HG03520 (cell line): Measurements from ENCODE around the gene LRRN4CL.
"Not testable (repeated sequence)": the region's sequence is repeated elsewhere in the genome, so short reads cannot be mapped to it uniquely, and the experiment has no call there.

Source experiments
- ATAC-seq: cut with Tn5 transposase; IDR thresholded peaks from one replicate; pipeline ENCODE4 v1.9.1; 2021; ENCODE audit warnings: mild to moderate bottlenecking, moderate library complexity; ENCODE audit not compliant: unreplicated experiment

LRRN4CL gene

GRCh38 chr11:62677156-62677555 is 12.2 kb downstream of the LRRN4CL start:
- ATAC-seq = no peak

- ATAC-seq = no peak
These were observed 12.6 kb downstream of the LRRN4CL start for GRCh38 chr11:62676698-62677097.

DNA sequence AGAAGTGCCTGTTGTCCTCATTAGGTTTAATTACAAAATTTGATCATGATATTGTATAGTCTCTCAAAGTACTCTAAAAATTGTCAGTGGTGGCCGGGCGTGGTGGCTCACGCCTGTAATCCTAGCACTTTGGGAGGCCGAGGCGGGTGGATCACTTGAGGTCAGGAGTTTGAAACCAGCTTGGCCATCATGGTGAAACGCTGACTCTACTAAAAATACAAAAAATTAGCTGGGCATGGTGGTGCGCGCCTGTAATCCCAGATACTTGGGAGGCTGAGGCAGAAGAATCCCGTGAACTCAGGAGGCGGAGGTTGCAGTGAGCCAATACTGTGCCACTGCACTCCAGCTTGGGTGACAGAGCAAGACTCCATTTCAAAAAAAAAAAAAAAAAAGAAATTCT is 13.9 kb downstream of the LRRN4CL start:
- not testable (repeated sequence) for ATAC-seq

DNA sequence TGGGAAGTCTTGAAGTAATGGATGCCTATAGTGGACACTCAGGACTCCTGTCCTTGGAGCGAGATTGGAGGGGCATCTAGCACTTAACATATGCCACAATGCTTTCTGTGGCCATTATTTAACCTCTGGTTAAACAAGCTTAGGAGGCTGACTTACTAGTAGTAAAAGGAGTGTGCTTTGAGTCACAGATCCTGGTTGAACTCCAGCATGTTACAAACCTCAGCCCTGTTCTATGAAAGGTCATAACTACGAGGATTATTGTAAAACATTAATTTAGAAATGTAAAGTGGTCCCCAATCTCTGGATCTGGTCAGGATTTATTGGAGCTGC is 16.2 kb downstream of the LRRN4CL start:
- ATAC-seq = no peak

GRCh38 chr11:62671608-62672389 is 17.5 kb downstream of the LRRN4CL start, which contains the start of the genes LBHD1 and UQCC3:
Gene LBHD1, minus strand, starts transcription at chr11:62672267. Its CDS starts 2,236 bp downstream, at chr11:62670031.
Gene UQCC3, plus strand, starts transcription at chr11:62671673. Its CDS starts 73 bp downstream, at chr11:62671746.
- peak; percentile 56 for ATAC-seq

GRCh38 chr11:62671236-62671607 is 18.1 kb downstream of the LRRN4CL start:
- no peak for ATAC-seq

DNA sequence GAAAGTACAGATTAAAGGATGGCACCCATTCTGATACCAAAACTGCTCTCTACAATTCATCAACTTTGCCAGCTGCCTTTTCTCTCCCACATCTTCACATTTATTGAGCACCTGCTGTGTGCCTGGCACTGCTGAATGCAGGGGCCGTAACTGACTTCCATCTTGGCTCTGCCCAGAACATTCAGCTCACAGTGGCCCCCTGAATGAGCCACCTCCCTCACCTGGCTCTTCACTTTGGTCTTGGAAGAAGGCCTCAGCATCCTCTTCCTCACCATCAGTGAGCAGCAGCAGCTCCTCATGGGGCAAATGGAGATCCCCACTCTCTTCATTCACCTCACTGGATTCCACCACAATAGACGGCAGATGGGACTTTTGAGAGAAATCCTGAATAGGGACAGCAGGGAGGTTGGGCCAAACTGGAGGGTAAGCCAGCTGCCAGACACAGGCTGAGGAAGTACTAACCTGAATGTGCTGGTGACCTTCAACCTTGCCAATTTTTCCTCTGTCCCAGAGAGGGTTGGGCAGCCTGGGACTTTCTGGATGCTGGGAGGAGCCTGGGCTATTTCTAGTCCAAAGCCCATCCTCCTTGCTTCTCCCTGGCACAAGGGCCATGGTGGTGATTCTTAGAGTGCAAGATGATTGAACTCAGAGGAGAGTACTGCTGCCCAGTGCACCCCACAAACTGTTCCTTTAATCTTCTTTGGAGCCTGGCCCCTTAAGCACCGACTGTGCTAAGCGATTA is 19.7 kb downstream of the LRRN4CL start:
- no peak for ATAC-seq

- no peak for ATAC-seq
These were observed 21.9 kb downstream of the LRRN4CL start for GRCh38 chr11:62667460-62667859.

DNA sequence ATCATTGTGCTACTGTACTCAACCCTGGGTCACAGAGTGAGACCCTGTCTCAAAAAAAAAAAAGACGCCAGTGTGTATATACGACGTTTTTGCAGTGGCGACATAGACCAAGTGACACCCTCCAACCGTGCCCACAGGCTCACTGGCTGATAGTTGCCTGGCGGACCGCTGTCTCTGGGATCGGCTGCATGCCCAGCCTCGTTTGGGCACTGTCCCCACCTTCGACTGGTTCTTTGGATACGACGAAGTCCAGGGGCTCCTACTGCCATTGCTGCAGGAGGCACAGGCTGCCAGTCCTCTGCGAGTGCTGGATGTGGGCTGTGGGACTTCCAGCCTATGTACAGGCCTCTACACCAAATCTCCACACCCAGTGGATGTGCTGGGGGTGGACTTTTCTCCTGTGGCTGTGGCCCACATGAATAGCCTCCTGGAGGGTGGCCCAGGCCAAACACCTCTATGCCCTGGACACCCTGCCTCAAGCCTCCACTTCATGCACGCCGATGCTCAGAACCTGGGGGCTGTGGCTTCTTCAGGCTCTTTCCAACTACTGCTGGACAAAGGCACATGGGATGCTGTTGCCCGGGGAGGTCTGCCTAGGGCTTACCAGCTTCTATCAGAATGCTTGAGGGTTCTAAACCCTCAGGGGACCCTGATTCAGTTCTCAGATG is 22.9 kb downstream of the LRRN4CL start:
- no peak for ATAC-seq

DNA sequence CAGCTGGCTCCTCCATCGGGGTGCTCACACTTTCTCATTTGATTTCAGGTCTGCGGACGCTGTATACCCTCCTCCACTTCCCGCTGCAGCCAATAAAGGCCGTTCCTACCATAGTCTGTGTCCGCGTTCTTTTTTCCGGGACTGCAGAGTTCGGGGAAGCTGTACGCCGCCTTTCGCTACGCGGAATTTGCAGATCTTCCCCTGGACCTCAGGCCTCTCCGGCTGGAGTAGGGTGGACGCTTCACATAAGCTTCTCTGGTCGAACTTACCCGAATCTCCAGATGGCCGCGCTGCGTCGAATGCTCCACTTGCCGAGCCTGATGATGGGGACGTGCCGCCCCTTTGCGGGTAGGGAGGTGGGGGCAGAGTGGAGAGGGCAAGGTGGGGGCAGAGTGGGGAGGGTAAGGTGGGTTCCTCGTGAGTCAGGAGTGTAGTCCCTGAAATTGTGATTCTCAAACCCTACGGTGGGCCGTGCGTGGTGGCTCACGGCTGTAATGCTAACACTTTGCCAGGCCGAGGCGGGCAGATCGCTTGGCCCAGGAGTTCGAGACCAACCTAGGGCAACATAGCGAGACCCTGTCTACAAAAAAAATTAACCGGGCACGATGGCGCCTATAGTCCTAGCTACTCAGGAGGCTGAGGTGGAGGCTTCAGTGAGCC is 23.6 kb downstream of the LRRN4CL start:
- ATAC-seq = peak; percentile 22

DNA sequence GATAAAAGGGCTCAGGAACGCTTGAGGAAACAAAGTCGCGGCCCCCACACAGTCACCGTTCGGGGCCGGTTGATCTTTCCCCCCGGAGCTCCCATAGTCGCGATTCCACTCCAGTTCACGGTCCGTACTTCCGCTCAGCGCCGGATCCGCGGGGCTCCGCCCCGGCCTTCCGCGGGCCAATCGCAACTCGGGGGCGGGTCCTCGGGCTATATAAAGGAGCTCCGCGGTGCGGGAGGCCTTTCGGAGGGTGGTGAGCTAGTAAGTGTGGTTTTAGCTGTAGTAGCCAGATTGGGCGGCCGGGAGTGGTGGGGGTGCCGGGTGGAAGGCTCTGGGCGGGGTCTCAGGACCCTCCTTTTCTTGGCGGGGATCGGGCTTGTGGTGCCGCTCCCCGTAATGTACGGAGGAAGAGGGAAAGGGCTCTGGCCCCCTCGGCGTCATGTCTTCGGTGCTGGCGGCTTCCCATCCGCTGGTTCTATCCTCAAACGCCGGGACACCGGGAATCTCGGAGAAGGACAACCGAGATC is 24.2 kb downstream of the LRRN4CL start, which contains the start of the genes C11orf98 and CSKMT:
TSS of gene C11orf98 (minus strand) at position 136 of the 524 bp plus-strand sequence. CDS start at position 95, 41 bp downstream.
TSS of gene CSKMT (plus strand) at position 238 of the 524 bp plus-strand sequence. CDS start 568 bp downstream, outside the sequence.
- ATAC-seq = peak; percentile 70

GRCh38 chr11:62664405-62665074 is 24.8 kb downstream of the LRRN4CL start:
- ATAC-seq = peak; percentile 22

DNA sequence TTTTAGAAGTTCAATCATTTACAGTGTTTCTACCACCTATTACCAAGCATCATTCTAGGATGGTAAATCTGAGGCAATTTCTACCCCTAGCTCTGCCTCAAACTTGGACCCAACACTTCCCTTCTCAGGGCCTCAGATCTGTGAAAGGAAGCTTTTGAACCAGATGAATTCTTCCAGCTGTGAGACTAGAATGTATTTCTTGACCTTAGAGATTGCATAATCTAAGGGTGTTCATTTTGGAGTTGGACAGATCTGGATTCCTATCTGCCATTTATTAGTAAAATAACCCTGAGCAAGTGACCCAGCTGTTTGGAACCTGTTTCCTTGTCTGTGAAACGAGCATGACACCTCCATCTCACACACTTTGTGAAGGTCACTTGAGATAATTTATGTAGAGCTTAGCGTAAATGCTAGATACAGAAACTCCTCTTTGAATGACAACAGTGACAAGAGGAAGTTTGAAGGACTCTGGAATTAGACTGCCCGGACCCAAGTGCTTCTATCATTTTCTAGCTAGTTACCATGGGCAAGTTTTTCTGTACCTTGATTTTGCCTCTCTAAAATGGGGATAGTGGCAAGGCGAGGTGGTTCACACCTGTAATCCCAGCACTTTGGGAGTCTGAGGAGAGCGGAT is 32.4 kb downstream of the LRRN4CL start:
- ATAC-seq = no peak

GRCh38 chr11:62654297-62654696 is 35.0 kb downstream of the LRRN4CL start:
- no peak for ATAC-seq

DNA sequence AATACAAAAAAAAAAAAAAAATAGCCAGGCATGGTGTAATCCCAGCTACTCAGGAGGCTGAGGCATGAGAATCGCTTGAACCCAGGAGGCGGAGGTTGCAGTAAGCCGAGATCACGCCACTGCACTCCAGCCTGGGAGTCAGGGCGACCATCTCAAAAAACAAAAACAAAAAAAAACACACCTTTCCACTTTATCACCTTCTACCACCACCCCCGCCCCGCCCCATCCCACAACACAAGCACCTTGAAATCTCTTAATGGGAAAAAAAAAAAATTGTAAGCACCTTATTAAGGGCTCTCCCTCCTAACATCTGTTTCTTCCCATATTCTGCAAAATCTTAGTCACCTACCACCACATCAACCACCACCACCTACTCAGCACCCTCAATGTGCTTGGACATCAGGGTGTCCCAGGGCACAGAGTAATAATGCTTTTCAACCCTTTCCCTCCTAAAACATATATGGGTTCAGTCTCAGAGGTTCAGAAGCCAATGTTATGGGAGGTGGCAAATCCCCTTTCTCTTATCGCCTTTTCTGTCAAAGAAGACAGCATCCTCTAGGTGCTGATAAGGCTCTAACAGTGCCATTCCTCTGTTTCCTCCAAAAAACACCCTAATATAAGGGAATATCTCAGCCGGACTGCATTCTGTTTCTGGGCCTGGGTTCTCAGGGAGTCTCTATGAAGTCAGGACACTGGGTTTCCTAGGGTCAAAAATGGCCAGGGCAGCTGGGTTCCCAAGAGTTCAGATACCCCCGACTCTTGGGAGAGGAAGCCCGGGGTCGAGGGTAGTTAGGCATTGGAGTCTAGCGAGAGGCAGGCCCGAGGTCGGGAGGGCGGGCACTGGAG is 36.9 kb downstream of the LRRN4CL start:
- peak; percentile 16 for ATAC-seq

- ATAC-seq = not testable (repeated sequence)
These were observed 39.0 kb downstream of the LRRN4CL start for GRCh38 chr11:62650283-62650682.

- no peak for ATAC-seq
These were observed 39.8 kb downstream of the LRRN4CL start for GRCh38 chr11:62649486-62649885.

DNA sequence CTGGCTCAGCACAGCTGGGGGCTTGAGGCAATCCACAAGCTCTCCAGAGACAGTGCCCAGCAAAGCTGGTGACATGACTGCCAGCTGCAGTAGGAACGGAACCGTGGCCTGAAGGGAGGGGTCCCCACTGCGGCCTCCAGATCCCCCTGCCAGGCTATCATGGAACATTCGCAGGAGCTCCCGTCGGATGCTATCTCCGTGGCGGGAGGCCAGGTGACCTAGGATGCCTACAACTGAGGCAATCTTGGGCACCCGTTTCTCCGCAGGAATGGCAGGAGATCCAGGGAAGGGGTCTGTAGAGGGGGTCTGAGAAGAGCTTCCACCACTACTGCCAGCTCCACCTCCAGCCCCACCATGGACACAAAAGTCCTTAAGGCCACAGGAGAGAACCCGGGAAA is 40.4 kb downstream of the LRRN4CL start:
- no peak for ATAC-seq
